H9 (cell line): ENCODE data around the gene CLEC3B. TPM values are rescaled to one million over a fixed set of nuclear protein-coding genes. Genes with fewer than 3 reads are reported as not detected.

Experiments used
- DNase-seq: peaks from one replicate; pipeline ENCODE4 v3.0.0-alpha.2; 2017
- H2AFZ ChIP-seq: one replicate; pipeline ENCODE4 v1.6.1; 2013; ENCODE audit warnings: mild to moderate bottlenecking, low read length, control low read depth, moderate library complexity
- H2AK5ac ChIP-seq: 2 replicates; pipeline ENCODE4 v1.6.1; 2013; ENCODE audit warnings: low read length, control low read depth, mixed read lengths; ENCODE audit not compliant: insufficient read length
- H2BK120ac ChIP-seq: one replicate; pipeline ENCODE4 v1.6.1; 2013; ENCODE audit warnings: low read depth, mild to moderate bottlenecking, low read length, control low read depth, inconsistent platforms; ENCODE audit not compliant: poor library complexity, severe bottlenecking
- H2BK12ac ChIP-seq: 2 replicates; pipeline ENCODE4 v1.6.1; 2013; ENCODE audit warnings: low read length, control low read depth, mixed read lengths, low read depth; ENCODE audit not compliant: insufficient read length
- H2BK15ac ChIP-seq: 2 replicates; pipeline ENCODE4 v1.6.1; 2013; ENCODE audit warnings: low read depth, low read length, control low read depth
- H2BK20ac ChIP-seq: one replicate; pipeline ENCODE4 v1.6.1; 2013; ENCODE audit warnings: low read depth, mild to moderate bottlenecking, low read length, control low read depth, inconsistent platforms; ENCODE audit not compliant: poor library complexity, severe bottlenecking
- H2BK5ac ChIP-seq: 2 replicates; pipeline ENCODE4 v1.6.1; 2013; ENCODE audit warnings: low read length, control low read depth, mixed read lengths; ENCODE audit not compliant: insufficient read length
- H3K14ac ChIP-seq: 2 replicates; pipeline ENCODE4 v1.6.1; 2013; ENCODE audit warnings: low read length, control low read depth; ENCODE audit not compliant: insufficient read depth
- H3K18ac ChIP-seq: 2 replicates; pipeline ENCODE4 v1.6.1; 2013; ENCODE audit warnings: low read depth, mild to moderate bottlenecking, mixed read lengths, low read length, control low read depth; ENCODE audit not compliant: insufficient read length
- H3K23ac ChIP-seq: 2 replicates; pipeline ENCODE4 v1.6.1; 2013; ENCODE audit warnings: low read length, control low read depth, mixed read lengths, low read depth; ENCODE audit not compliant: insufficient read length
- H3K23me2 ChIP-seq: 2 replicates; pipeline ENCODE4 v1.6.1; 2013; ENCODE audit warnings: low read depth, mild to moderate bottlenecking, mixed read lengths, low read length, control low read depth; ENCODE audit not compliant: insufficient read length, poor library complexity, severe bottlenecking
- H3K27ac ChIP-seq: 2 replicates; pipeline ENCODE4 v1.5.1; 2013; ENCODE audit warnings: low read length, control low read depth, mixed read lengths, low read depth; ENCODE audit not compliant: insufficient read length
- H3K27me3 ChIP-seq: 2 replicates; pipeline ENCODE4 v1.6.1; 2013; ENCODE audit warnings: low read length, control low read depth, inconsistent platforms; ENCODE audit not compliant: insufficient read depth
- H3K4ac ChIP-seq: 2 replicates; pipeline ENCODE4 v1.6.1; 2013; ENCODE audit warnings: low read depth, mild to moderate bottlenecking, control low read depth, inconsistent platforms, low read length, moderate library complexity
- H3K4me1 ChIP-seq: 2 replicates; pipeline ENCODE4 v1.6.1; 2013; ENCODE audit warnings: low read length, control low read depth, inconsistent platforms; ENCODE audit not compliant: insufficient read depth
- H3K4me2 ChIP-seq: 2 replicates; pipeline ENCODE4 v1.6.1; 2013; ENCODE audit warnings: low read length, control low read depth, mixed read lengths; ENCODE audit not compliant: insufficient read length, insufficient read depth
- H3K56ac ChIP-seq: 2 replicates; pipeline ENCODE4 v1.6.1; 2013; ENCODE audit warnings: low read depth, mild to moderate bottlenecking, mixed read lengths, low read length, control low read depth; ENCODE audit not compliant: insufficient read length
- H3K79me1 ChIP-seq: 2 replicates; pipeline ENCODE4 v1.6.1; 2013; ENCODE audit warnings: low read depth, mild to moderate bottlenecking, moderate library complexity, low read length, control low read depth, inconsistent platforms; ENCODE audit not compliant: insufficient read depth, poor library complexity, severe bottlenecking
- H3K79me2 ChIP-seq: 2 replicates; pipeline ENCODE4 v1.6.1; 2013; ENCODE audit warnings: low read length, control low read depth, inconsistent platforms; ENCODE audit not compliant: insufficient read depth
- H3K9ac ChIP-seq: 2 replicates; pipeline ENCODE4 v1.6.1; 2013; ENCODE audit warnings: low read length, control low read depth, mixed read lengths; ENCODE audit not compliant: insufficient read length; ENCODE audit errors: extremely low read depth
- H3K9me3 ChIP-seq: one replicate; pipeline ENCODE4 v1.6.1; 2013; ENCODE audit warnings: low read depth, low read length, inconsistent platforms; ENCODE audit not compliant: control insufficient read depth
- H3T11ph ChIP-seq: one replicate; pipeline ENCODE4 v1.6.1; 2013; ENCODE audit warnings: mild to moderate bottlenecking, low read length, control low read depth, inconsistent platforms
- H4K20me1 ChIP-seq: one replicate; pipeline ENCODE4 v1.6.1; 2013; ENCODE audit not compliant: control insufficient read depth, insufficient read length, insufficient read depth
- H4K5ac ChIP-seq: 2 replicates; pipeline ENCODE4 v1.6.1; 2013; ENCODE audit warnings: low read depth, mild to moderate bottlenecking, mixed read lengths, low read length, control low read depth; ENCODE audit not compliant: insufficient read length
- H4K8ac ChIP-seq: replicated peaks from 2 replicates; pipeline ENCODE4 v1.6.1; 2013; ENCODE audit warnings: low read length, control low read depth, mixed read lengths, low read depth; ENCODE audit not compliant: insufficient read length
- H4K91ac ChIP-seq: 2 replicates; pipeline ENCODE4 v1.6.1; 2013; ENCODE audit warnings: low read depth, mild to moderate bottlenecking, moderate library complexity, mixed read lengths, low read length, control low read depth; ENCODE audit not compliant: insufficient read length
- H3K27ac Mint-ChIP-seq, 3 experiments: 2 replicates in 2 of 3; 3 replicates in 1 of 3; pipeline ENCODE4 v1.8.0; 2020 to 2021; ENCODE audit warnings: mixed read lengths in 3 of 3, mild to moderate bottlenecking in 1 of 3, moderate library complexity in 1 of 3
- H3K27me3 Mint-ChIP-seq: 2 replicates; pipeline ENCODE4 v1.8.0; 2021; ENCODE audit warnings: low read depth, mild to moderate bottlenecking, moderate library complexity, mixed read lengths
- H3K36me3 Mint-ChIP-seq, 3 experiments: 2 replicates in 2 of 3; 3 replicates in 1 of 3; pipeline ENCODE4 v1.8.0; 2020 to 2021; ENCODE audit warnings: low read depth in 3 of 3, mixed read lengths in 3 of 3; ENCODE audit not compliant: insufficient read depth in 1 of 3
- H3K4me1 Mint-ChIP-seq, 2 experiments: 2 replicates each; pipeline ENCODE4 v1.8.0; 2020; ENCODE audit warnings: mixed read lengths in 2 of 2
- H3K4me3 Mint-ChIP-seq, 2 experiments: 2 replicates in 1 of 2; 3 replicates in 1 of 2; pipeline ENCODE4 v1.8.0; 2020 to 2021; ENCODE audit warnings: mild to moderate bottlenecking in 2 of 2, mixed read lengths in 2 of 2, moderate library complexity in 1 of 2
- H3K9me3 Mint-ChIP-seq, 2 experiments: 2 replicates in 1 of 2; 3 replicates in 1 of 2; pipeline ENCODE4 v1.8.0; 2020; ENCODE audit warnings: mild to moderate bottlenecking in 2 of 2, mixed read lengths in 2 of 2, moderate library complexity in 1 of 2
- WGBS: extraction: QIAGEN DNeasy Blood & Tissue Kit; methylation state at CpG from one replicate; pipeline ENCODE4 v1.1.7; 2013; ENCODE audit warnings: missing lambda C conversion rate, low lambda C conversion rate, mixed read lengths; ENCODE audit not compliant: insufficient read length; ENCODE audit errors: extremely low coverage; 5-methylcytosine and 5-hydroxymethylcytosine counted together
- total RNA-seq: library from RNA; stranded (reverse); gene quantifications from 2 replicates; pipeline ENCODE4 v1.2.1, GENCODE V29; 2021
- TF ChIP-seq, protein P1 (sequence below): fragments of 200-600 bp; sonication (generic); conservative IDR thresholded peaks from 3 replicates; pipeline ENCODE4 v1.8.0; 2021; ENCODE audit warnings: antibody characterized with exemption, mild to moderate bottlenecking

Gene CLEC3B
- total RNA-seq, 1 experiment from 2014 or later = not detected

DNA sequence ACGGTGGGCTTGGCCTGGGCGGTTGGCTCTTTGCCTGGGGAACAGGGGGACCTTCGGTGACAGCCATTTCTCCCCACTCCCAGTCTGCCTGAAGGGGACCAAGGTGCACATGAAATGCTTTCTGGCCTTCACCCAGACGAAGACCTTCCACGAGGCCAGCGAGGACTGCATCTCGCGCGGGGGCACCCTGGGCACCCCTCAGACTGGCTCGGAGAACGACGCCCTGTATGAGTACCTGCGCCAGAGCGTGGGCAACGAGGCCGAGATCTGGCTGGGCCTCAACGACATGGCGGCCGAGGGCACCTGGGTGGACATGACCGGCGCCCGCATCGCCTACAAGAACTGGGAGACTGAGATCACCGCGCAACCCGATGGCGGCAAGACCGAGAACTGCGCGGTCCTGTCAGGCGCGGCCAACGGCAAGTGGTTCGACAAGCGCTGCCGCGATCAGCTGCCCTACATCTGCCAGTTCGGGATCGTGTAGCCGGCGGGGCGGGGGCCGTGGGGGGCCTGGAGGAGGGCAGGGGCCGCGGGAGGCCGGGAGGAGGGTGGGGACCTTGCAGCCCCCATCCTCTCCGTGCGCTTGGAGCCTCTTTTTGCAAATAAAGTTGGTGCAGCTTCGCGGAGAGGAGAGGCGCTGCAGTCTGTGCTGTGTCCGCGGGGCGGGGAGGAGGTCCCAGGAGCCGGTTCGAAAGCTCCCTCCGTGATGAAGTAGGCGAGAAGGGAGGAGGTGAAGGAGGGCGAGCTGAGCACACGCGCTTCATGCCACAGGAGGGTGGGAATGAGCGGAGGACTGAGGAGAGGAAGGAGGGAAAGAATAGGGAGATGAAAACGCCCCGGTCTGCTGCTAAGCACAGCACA lies 9.6 kb downstream of the CLEC3B start:
- no peak overlapping the region for H4K91ac ChIP-seq
- no peak overlapping the region for H3K27ac Mint-ChIP-seq
- WGBS = no CpG with 5 or more reads among the region's 64 CpGs

More for the DNA sequence above, 9.6 kb downstream of the CLEC3B start:
- Histone ChIP-seq H3T11ph (no peak overlapping the region), H3K56ac (no peak overlapping the region), H3K14ac (no peak overlapping the region), H3K18ac (no peak overlapping the region), H2BK20ac (no peak overlapping the region), H3K9me3 (no peaks in the 10 kb centered on the region), H2BK5ac (no peak overlapping the region), H2AK5ac (no peak overlapping the region), H3K4me2 (peak overlapping the region; percentile 54), H2AFZ (no peak overlapping the region), H3K79me2 (no peaks in the 10 kb centered on the region), H4K5ac (no peak overlapping the region), H3K27ac (no peak overlapping the region), H2BK15ac (no peak overlapping the region), H3K23me2 (peaks cover 4% of the 10 kb centered on the region), H3K79me1 (no peaks in the 10 kb centered on the region), H3K9ac (no peak overlapping the region), H3K23ac (no peak overlapping the region), H3K27me3 (peaks cover 20% of the 10 kb centered on the region; the same call in 1 of the 2 replicates), H4K8ac (no peak overlapping the region), H2BK12ac (no peak overlapping the region), H4K20me1 (no peaks in the 10 kb centered on the region), H2BK120ac (no peak overlapping the region), H3K4ac (no peak overlapping the region), H3K4me1 (no peaks in the 10 kb centered on the region; the same call in 1 of the 2 replicates)
- peak; percentile 56 for DNase-seq
- H3K4me1 Mint-ChIP-seq = peaks cover 20 to 23% of the 10 kb centered on the region in 2 experiments
- H3K9me3 Mint-ChIP-seq = 0 out of 5 replicates have a peak, but pooled peaks cover 0 to 2% of the 10 kb centered on the region in 2 experiments
- H3K27me3 Mint-ChIP-seq = peaks cover 66% of the 10 kb centered on the region
- TF ChIP-seq, protein P1, sequence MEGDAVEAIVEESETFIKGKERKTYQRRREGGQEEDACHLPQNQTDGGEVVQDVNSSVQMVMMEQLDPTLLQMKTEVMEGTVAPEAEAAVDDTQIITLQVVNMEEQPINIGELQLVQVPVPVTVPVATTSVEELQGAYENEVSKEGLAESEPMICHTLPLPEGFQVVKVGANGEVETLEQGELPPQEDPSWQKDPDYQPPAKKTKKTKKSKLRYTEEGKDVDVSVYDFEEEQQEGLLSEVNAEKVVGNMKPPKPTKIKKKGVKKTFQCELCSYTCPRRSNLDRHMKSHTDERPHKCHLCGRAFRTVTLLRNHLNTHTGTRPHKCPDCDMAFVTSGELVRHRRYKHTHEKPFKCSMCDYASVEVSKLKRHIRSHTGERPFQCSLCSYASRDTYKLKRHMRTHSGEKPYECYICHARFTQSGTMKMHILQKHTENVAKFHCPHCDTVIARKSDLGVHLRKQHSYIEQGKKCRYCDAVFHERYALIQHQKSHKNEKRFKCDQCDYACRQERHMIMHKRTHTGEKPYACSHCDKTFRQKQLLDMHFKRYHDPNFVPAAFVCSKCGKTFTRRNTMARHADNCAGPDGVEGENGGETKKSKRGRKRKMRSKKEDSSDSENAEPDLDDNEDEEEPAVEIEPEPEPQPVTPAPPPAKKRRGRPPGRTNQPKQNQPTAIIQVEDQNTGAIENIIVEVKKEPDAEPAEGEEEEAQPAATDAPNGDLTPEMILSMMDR = no peak
- H3K4me3 Mint-ChIP-seq = peak overlapping the region; percentile 37 to 75
- H3K36me3 Mint-ChIP-seq = no peaks in the 10 kb centered on the region
